GM21367 (cell line): ENCODE measurements around the gene GRID1.

Experiments used
- ATAC-seq: cut with Tn5 transposase; IDR thresholded peaks from one replicate; pipeline ENCODE4 v1.9.1; 2021; ENCODE audit not compliant: unreplicated experiment

Gene GRID1

GRCh38 chr10:86340176-86340990 is 26.2 kb downstream of the GRID1 start:
- ATAC-seq: no peak

DNA sequence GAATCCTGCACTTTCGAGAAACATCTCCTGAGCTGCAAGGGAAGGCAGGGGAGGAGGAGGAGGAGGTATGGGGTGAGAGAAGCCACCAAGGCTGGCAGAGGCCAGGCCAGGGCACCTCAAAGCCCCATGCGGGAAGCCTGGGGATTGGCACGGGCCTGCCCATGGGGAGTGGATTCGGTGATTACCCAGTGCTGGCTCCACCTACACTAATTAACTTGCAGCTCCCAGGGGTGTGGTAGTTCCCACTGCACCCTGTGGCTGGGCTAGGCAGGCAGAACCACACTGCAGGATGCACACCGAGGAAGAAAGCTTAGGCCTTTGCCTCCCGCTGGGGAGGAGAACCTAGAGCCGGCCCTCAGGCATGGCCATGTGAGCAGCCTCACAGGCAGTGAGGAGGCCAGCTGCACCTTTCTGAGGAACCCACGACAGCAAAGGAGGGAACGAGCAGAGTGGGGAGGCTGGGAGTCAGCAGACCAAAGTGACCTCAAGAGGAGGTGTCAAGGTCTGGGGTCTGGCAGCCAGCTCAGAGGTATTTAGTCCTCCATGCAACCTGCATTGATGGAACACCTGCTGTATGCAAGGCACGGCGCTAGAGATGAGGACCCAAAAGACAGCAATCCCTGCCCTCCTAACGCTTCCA is 27.2 kb downstream of the GRID1 start:
- no peak for ATAC-seq

DNA sequence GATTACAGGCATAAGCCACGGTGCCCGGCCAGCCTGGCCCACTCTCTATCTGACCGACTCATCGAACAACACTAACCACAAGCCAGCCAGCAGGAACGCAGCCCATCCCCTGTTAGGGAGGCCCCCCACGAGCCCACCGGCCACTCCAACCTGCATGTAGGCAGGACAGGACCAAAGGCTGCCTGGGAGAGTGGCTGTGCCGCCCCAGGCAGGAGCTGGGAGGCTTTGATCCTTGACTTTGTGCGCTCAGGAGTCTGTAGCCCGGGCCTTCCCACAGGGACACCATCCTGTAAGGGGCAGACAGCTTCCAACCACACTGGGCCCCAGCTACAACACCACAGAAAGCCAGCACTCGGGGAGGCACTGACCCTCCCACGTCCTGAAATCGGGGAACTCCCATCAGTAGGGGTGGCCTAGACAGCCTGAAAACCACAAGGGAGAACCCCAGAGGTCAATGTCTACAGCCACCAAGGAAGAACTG is 29.4 kb downstream of the GRID1 start:
- peak; percentile 56 for ATAC-seq

DNA sequence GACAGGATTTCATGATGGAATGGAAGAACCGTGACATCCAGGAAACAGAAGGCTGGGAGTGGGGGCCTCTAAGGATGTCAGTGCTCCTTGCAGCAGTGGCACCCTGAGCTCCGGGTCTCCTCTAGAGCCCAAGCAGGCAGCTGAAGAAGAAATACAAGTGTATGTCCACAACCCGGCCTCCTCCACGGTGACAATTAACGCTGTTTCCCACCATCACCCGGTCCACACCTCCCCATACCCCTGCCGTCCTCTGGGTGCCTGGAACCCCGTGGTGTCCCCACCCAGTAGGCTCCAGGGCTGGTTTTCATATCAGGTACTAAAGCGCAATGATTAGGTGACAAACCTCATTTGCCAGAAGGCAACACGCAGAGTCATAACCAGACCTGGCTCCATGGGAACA is 30.3 kb downstream of the GRID1 start:
- ATAC-seq: no peak

DNA sequence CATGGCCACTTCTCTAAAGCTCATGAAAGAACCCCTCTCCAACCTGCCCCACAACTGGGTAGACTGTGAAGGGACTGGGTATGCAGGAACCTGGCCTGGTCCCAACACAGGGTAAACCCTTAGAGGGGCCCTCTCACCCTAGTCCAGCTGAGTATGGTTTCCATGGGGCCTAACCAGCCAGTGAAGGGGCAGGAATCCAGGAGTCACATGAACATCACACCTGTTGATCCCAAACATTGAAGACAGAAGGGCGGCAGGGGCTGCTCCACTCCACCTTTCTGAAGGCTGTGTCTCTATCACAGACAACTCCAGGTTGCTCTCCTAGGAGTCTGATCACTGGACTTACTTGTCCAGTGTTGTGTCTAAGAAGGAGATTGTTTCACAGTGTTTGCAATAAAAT is 30.8 kb downstream of the GRID1 start:
- no peak for ATAC-seq

DNA sequence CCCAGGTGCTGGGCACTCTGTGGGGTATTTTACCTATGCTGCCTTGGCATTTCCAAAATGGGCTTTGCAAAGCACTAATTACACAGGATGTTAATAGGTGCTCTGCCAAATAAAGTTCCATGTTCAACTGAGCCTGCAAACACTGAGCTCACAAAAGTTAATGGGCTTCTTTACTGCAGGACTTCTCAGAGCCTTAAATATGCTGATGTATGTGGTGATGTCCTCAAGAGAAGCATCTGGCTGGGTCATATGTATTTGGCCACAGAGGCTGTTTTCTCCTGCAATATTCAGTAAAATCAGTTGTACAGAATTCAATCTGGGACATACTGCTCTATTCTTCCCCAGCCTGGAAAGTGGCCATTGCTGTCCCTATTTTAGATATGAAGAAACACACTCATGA is 31.3 kb downstream of the GRID1 start:
- no peak for ATAC-seq

GRCh38 chr10:86334488-86335085 is 32.0 kb downstream of the GRID1 start:
- no peak for ATAC-seq

GRCh38 chr10:86333826-86334487 is 32.6 kb downstream of the GRID1 start:
- ATAC-seq: no peak

GRCh38 chr10:86331861-86332260 is 34.7 kb downstream of the GRID1 start:
- no peak for ATAC-seq

GRCh38 chr10:86330778-86331763 is 35.5 kb downstream of the GRID1 start:
- ATAC-seq: no peak

DNA sequence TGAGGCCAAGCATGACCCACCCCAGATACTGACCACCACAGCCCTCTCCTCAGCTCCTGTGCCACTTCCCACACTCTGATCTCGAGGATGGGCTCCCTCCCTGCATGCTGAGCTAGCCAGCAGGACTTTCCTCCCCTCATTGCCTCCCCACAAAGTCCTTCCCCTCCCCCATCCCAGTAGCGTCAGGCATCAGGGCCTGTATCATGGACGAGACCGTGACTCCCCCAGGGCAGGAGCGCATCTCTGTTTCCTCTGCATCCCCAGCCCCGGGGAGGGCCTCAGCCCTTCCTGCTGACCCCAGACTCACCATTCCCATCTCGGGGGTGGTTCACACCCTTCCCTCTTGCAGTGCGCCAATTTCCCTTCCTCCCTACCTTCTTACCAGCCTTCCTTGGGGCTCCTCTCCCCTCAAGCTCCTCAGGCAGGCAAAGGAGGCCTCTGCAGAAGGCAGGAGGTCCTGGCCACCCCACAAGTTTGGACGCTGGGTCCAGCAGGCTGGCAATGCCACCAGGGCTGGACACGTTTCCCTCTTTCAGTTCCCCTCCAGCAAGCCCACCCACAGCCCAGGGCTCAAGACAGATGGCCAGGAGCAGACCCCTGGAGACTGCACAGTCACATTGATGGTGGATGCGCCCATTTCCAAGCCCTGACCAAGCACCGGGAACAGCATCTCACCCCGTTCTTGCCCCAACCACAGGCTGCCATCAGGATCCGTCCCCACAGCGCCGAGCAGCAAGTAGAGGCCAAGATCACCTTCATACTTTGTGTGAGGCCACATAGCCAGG is 36.5 kb downstream of the GRID1 start:
- ATAC-seq: no peak

DNA sequence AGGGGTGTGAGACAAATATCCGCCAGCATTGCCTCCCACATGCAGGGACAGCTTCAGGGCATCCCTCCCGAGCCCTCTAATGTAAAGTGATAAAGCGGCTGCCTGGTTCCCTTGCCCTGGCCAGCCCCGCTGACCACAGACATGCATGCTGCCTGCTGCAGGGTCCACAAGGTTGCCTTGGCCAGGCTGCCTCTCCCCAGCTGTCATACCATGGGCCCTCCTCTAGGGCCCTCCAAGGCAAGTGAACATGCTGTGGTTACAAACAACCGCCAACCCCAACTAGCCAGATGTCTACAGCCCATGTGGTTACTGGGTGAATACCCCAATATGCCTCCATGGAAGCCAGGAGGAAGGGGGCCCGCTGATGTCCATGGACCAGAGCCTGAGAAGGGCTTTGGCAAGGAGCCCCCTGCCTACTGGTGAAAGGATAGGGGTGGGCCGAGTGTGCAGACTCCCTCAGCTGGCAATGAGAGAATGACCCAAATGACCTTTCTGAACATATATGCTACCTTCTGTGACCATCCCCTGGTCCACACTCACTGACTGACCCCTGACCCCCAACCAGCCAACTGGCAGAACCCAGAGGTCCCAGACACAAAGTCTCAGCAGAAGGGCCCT is 37.4 kb downstream of the GRID1 start:
- no peak for ATAC-seq

GRCh38 chr10:86327954-86328725 is 38.5 kb downstream of the GRID1 start:
- no peak for ATAC-seq

DNA sequence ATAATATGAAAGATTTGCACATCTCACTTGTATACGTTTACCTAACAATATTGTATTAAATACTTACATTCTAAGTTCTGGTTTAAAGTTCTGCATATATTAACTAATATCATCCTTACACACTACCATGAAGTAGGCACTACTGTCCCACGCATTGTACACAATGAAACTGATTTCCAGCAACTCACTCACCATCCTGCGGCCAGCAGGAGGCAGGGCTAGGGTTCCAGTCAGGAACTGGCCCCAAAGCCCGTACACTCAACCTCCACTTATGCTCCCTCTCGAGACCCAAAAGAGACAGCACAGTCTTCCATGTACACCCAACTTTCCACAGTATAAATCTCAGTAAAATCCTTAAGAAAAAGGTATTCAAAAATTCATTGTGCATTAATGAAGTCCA is 41.4 kb downstream of the GRID1 start:
- no peak for ATAC-seq

DNA sequence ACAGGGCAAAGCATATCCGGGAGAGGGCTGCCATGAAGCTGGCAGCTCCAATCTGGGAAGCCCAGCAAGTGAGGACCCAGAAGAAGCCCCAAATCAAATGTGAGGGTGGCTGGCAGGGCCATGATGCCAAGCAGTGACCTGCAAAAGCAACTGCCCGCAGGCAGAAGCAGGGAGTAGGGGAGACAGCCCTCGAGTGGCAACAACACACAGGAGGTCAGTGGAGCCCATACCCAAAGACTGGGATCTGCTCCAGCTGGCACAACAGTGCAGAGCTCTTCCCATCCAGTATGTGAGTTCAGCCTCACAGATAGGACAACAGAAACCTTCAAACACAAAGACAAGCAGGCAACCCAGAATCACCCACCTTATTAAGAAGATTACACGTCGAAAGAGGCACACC is 45.0 kb downstream of the GRID1 start:
- ATAC-seq: no peak

GRCh38 chr10:86319676-86320075 is 46.9 kb downstream of the GRID1 start:
- ATAC-seq: no peak

- ATAC-seq: no peak
Observed at GRCh38 chr10:86317949-86318725, 48.5 kb downstream of the GRID1 start.

DNA sequence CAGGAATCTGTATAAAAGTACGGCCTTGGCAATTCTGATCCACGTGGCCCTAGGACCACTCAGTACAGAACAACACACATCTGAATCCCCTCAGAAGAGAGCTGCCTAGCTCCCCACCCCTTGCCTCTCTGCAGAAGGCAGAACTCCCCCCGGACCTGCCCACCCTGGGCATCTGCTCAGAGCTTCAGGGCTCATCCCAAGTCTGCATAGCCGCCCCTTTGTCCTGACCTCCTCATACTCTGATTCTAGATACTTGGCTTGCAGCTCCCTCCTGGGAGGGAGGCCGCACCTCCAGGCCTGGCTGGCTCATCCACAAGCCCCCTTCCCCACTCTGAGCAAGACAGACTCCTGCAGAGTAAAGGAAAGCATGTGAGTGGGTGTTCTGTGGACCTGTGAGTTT is 49.6 kb downstream of the GRID1 start:
- no peak for ATAC-seq
